NB4 (cell line): Measurements from ENCODE around the gene RBM25.

Experiments
- CTCF ChIP-seq: IDR thresholded peaks from one replicate; pipeline ENCODE4 v1.5.1; 2012; ENCODE audit warnings: low read depth, low read length
- MYC ChIP-seq: IDR thresholded peaks from 2 replicates; pipeline ENCODE4 v1.6.1; 2011; ENCODE audit warnings: low read depth, low read length
- POLR2A ChIP-seq: IDR thresholded peaks from 2 replicates; pipeline ENCODE4 v1.6.1; 2011; ENCODE audit warnings: mild to moderate bottlenecking; ENCODE audit not compliant: insufficient read length; ENCODE audit errors: extremely low read depth

- TF ChIP-seq CTCF: no peak
- TF ChIP-seq POLR2A: peak; percentile 25
- TF ChIP-seq MYC: peak; percentile 87
These were observed 31.3 kb upstream of the RBM25 start, which contains the start of gene ZFYVE1 for GRCh38 chr14:73026845-73027542.
